Measurements from ENCODE around the gene SENP8.
"Not testable (repeated sequence)": the region's sequence is repeated elsewhere in the genome, so short reads cannot be mapped to it uniquely, and the experiment has no call there.

SENP8 gene

DNA sequence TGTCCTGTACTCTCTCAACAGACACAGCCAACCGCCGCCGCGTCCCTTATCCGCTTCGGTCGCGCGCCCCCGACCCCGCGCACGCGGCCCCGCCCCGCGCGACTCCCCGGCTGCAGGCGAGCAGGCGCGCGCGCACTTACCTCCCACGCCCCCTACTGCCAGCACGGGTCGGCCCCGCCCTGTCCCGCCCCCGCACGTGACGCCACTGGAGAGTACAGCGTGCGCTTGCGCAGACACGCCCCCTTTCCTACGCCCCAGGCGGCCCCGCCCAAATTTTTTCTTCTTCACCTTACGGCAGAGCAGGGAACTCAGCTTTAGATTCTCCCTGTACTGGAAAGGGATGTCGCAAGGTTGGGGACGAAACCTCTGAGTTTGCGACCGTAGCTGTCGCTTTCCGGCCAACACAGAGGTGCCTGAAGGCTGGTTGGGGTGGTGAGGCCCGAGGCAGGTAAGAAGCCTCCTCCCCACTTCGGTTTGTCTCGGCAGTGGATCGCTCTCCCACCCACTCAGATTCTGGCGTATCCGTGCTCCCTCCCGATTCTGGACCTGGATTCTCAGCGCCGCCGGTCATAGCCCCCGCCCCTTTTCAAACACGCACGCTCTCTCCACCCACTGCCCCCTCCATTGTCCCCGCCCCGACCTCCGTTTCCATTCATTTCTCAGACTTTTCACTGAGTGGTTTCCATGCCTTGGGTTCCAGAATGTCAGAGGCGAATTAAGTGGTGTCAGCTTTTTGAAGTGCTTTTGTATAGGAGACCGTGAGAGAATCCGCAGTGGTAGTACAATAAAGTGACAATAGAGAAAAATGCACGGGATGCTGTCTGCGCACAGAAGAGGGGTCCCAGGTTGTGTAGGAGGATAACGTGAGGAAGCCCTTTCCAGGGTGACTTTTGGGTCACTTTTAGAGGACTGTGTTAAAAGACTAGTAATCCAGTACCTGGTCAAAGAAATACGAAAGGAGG is at the start of gene SENP8, which contains the start of gene MYO9A:
Gene SENP8, plus strand, starts transcription at position 387 of the 962 bp plus-strand sequence. CDS start 21,221 bp downstream, outside the sequence.
Gene MYO9A, minus strand, starts transcription at position 134 of the 962 bp plus-strand sequence. CDS start 71,587 bp downstream, outside the sequence.
- TF ChIP-seq, protein P1, sequence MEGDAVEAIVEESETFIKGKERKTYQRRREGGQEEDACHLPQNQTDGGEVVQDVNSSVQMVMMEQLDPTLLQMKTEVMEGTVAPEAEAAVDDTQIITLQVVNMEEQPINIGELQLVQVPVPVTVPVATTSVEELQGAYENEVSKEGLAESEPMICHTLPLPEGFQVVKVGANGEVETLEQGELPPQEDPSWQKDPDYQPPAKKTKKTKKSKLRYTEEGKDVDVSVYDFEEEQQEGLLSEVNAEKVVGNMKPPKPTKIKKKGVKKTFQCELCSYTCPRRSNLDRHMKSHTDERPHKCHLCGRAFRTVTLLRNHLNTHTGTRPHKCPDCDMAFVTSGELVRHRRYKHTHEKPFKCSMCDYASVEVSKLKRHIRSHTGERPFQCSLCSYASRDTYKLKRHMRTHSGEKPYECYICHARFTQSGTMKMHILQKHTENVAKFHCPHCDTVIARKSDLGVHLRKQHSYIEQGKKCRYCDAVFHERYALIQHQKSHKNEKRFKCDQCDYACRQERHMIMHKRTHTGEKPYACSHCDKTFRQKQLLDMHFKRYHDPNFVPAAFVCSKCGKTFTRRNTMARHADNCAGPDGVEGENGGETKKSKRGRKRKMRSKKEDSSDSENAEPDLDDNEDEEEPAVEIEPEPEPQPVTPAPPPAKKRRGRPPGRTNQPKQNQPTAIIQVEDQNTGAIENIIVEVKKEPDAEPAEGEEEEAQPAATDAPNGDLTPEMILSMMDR (IDR thresholded peaks at IDR 0.05; ENCODE audit: insufficient read depth, low read length, poor library complexity, severe bottlenecking) = peak; percentile 3
- Histone ChIP-seq H3K4me3 (replicated peaks; ENCODE audit: low read depth, low read length) (peak within 1 kb of the TSS; percentile 94), H3K36me3 (ENCODE audit: control insufficient read depth, insufficient read depth, low read length) (no peaks in the 10 kb centered on the region), H3K27me3 (replicated peaks; ENCODE audit: control insufficient read depth, insufficient read depth, low read length) (no peaks in the 10 kb centered on the region)
- DNase-seq (ENCODE audit: extremely low read depth, insufficient read length) = peak; percentile 99

DNA sequence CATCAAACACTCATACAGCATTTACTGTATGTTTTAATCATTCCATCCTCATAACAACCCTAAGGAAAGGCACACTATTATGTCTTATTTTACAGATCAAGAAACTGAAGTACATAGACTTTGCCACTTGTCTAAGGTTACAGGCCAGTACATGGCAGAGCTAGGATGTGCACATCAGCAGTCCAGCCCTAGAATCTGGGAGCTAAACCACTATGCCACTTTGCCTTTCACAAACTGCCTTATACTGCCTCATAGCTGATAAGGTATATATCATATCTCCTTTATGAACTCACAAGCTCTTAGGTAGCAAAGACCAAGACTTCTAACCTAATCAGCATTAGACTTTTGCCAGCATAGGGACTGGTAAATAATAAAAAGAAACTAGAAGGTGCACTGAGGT is 49.3 kb upstream of the SENP8 start:
- Histone ChIP-seq H3K4me3 (replicated peaks; ENCODE audit: low read depth, low read length) (no peak overlapping the region), H3K36me3 (ENCODE audit: control insufficient read depth, insufficient read depth, low read length) (no peaks in the 10 kb centered on the region), H3K27me3 (replicated peaks; ENCODE audit: control insufficient read depth, insufficient read depth, low read length) (no peaks in the 10 kb centered on the region)
- no peak for DNase-seq (ENCODE audit: extremely low read depth, insufficient read length)
- TF ChIP-seq, protein P1 (IDR thresholded peaks at IDR 0.05; ENCODE audit: insufficient read depth, low read length, poor library complexity, severe bottlenecking) = no peak

DNA sequence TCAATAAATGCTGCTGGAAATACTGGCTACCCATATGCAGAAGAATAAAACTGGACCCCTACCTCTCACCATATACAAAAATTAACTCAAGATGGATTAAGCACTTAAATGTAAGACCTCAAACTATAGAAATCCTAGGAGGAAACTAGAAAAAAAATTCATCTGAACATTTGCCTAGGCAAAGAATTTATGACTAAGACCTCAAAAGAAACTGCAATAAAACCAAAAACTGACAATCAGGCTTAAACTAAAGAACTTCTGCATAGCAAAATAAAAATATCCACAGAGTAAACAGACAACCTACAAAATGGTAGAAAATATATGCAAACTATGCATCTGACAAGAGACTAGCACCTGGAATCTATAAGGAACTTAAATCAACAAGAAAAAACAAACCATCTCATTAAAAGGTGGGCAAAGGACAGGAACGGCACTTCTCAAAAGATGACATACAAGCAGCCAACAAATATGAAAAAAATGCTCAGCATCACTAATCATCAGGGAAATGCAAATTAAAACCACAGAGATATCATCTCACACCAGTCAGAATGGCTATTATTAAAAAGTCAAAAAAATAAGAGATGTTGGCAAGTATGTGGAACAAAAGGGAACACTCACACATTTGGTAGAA is 47.3 kb upstream of the SENP8 start:
- TF ChIP-seq, protein P1 (IDR thresholded peaks at IDR 0.05; ENCODE audit: insufficient read depth, low read length, poor library complexity, severe bottlenecking) = no peak
- H3K27me3 ChIP-seq (replicated peaks; ENCODE audit: control insufficient read depth, insufficient read depth, low read length) = no peaks in the 10 kb centered on the region
- no peak for DNase-seq (ENCODE audit: extremely low read depth, insufficient read length)
- H3K4me3 ChIP-seq (replicated peaks; ENCODE audit: low read depth, low read length) = no peak overlapping the region
- no peaks in the 10 kb centered on the region for H3K36me3 ChIP-seq (ENCODE audit: control insufficient read depth, insufficient read depth, low read length)

DNA sequence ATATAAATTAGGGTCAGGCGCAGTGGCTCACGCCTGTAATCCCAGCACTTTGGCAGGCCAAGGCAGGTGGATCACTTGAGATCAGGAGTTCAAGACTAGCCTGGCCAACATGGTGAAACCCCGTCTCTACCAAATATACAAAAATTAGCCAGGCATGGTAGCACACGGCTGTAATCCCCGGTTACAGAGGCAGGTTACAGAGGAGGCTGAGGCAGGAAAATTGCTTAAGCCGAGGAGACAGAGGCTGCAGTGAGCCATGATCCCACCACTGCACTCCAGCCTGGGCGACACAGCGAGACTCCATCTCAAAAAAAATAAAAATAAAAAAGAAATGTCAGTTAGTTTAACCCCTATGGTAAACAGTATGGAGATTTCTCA is 46.8 kb upstream of the SENP8 start:
- DNase-seq (ENCODE audit: extremely low read depth, insufficient read length); H3K36me3 ChIP-seq (ENCODE audit: control insufficient read depth, insufficient read depth, low read length); H3K27me3 ChIP-seq (replicated peaks; ENCODE audit: control insufficient read depth, insufficient read depth, low read length); H3K4me3 ChIP-seq (replicated peaks; ENCODE audit: low read depth, low read length): not testable (repeated sequence)

DNA sequence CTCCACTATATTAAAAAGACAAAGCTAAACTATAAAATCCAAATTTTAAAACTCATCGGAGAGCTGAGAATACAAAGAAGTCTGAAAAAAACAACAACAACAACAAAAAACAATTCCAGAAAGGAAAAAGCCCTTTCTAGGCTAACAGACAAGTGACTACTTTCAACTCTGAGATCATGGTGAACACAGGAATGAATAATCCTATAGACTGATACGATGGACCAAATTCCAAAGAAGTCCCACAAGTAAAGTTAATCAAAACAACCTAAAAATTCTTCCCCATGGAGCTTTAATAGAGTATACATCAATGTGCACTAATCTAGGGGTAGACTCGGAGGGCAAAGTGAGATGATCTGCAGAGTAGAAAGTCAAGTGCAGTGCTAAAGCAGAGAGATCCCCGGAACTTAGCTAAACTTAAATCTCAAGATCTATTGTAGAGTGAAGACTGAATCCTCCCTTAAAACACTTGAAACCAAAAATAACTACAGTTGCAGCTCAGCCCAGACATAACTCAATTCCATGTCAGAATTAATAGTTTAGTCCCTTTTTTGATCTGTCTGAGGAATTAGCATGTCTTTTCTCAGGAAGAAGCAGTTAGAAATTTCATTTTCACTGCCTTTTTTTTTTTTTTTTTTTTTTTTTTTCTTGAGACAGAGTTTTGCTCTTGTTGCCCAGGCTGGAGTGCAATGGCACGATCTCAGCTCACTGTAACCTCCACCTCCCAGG is 43.7 kb upstream of the SENP8 start:
- DNase-seq (ENCODE audit: extremely low read depth, insufficient read length) = no peak
- Histone ChIP-seq H3K4me3 (replicated peaks; ENCODE audit: low read depth, low read length) (no peak overlapping the region), H3K36me3 (ENCODE audit: control insufficient read depth, insufficient read depth, low read length) (no peaks in the 10 kb centered on the region), H3K27me3 (replicated peaks; ENCODE audit: control insufficient read depth, insufficient read depth, low read length) (no peaks in the 10 kb centered on the region)
- TF ChIP-seq, protein P1 (IDR thresholded peaks at IDR 0.05; ENCODE audit: insufficient read depth, low read length, poor library complexity, severe bottlenecking) = no peak

All from GM06990 (cell line).